ENCODE data around the gene NFKBIL1.

Gene NFKBIL1

DNA sequence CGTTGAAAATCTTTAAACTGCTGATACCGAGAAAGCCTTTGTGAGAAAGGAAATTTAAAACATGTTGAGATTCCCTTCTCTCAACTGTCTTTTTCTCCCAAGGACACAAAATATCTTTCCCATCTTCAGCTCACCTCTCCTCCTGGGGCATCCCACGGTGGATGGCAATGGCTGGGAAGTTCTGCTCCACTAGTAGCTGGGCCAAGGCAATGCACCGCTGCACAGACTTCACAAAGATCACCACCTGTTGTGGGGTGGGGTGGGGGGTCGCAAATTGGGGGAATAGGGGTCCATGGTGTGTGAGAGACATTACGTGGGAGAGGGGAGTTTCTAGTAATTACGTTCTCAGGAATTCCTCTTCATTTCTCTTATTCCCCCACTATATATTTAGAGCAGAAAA, 16.2 kb upstream of the NFKBIL1 start:
- Mint-ChIP-seq H3K27ac (no peak overlapping the region), H3K36me3 (peaks cover 50% of the 10 kb centered on the region)

DNA sequence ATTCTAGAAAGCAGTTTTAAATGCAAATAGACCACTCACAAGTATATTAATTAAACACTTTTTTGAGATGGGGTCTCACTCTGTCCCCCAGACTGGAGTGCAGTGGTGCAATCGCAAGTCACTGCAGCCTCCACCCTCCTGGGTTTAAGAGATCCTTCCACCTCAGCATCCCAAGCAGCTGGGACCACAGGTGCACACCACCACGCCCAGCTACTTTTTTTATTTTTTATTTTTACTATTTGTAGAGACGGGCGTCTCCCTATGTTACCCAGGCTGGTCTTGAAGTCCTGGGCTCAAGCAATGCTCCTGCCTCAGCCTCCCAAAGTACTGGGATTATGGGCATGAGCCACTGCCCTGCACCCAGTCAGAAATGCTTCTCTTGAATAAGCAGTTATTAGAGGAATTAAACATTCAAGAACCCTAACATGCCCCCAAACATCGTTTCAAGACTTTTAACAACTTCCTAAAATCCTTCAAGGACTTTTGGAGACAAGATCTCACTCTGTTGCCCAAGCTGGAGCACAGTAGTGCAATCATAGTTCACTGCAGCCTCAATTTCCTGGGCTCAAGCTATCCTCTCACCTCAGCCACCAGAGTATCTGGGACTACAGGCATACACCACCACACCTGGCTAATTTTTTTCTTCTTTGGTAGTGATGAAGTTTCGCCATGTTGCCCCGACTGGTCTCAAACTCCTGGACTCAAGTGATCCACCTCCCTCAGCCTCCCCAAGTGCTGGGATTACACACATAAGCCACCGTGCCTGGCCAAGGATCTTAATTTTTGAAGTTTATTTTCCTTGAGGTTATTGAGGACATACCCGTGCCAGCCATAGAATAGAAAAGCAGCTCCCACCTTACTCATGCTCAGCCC, 15.4 kb upstream of the NFKBIL1 start:
- H3K9me3 Mint-ChIP-seq, result no peaks in the 10 kb centered on the region
- no peaks in the 10 kb centered on the region for H3K27me3 Mint-ChIP-seq
- H3K27ac Mint-ChIP-seq, result no peak overlapping the region
- no peak overlapping the region for H3K4me3 Mint-ChIP-seq
- peaks cover 9% of the 10 kb centered on the region for H3K4me1 Mint-ChIP-seq
- peaks cover 55% of the 10 kb centered on the region for H3K36me3 Mint-ChIP-seq
- ATAC-seq, result no peak

More for the DNA sequence above, 16.2 kb upstream of the NFKBIL1 start:
- H3K4me3 Mint-ChIP-seq, result no peak overlapping the region
- peaks cover 9% of the 10 kb centered on the region for H3K4me1 Mint-ChIP-seq
- no peak for ATAC-seq
- no peaks in the 10 kb centered on the region for H3K27me3 Mint-ChIP-seq
- no peaks in the 10 kb centered on the region for H3K9me3 Mint-ChIP-seq

GRCh38 chr6:31532644-31533454, 14.6 kb upstream of the NFKBIL1 start:
- no peak for ATAC-seq
- H3K4me1 Mint-ChIP-seq, result peaks cover 14% of the 10 kb centered on the region
- no peaks in the 10 kb centered on the region for H3K9me3 Mint-ChIP-seq
- H3K27ac Mint-ChIP-seq, result no peak overlapping the region
- no peak overlapping the region for H3K4me3 Mint-ChIP-seq
- H3K27me3 Mint-ChIP-seq, result no peaks in the 10 kb centered on the region
- H3K36me3 Mint-ChIP-seq, result peaks cover 60% of the 10 kb centered on the region

- no peak overlapping the region for H3K4me3 Mint-ChIP-seq
- H3K9me3 Mint-ChIP-seq, result no peaks in the 10 kb centered on the region
- H3K36me3 Mint-ChIP-seq, result peaks cover 64% of the 10 kb centered on the region
- no peaks in the 10 kb centered on the region for H3K27me3 Mint-ChIP-seq
- peaks cover 17% of the 10 kb centered on the region for H3K4me1 Mint-ChIP-seq
- no peak for ATAC-seq
- no peak overlapping the region for H3K27ac Mint-ChIP-seq
Observed at GRCh38 chr6:31533455-31533841, 14.0 kb upstream of the NFKBIL1 start.

DNA sequence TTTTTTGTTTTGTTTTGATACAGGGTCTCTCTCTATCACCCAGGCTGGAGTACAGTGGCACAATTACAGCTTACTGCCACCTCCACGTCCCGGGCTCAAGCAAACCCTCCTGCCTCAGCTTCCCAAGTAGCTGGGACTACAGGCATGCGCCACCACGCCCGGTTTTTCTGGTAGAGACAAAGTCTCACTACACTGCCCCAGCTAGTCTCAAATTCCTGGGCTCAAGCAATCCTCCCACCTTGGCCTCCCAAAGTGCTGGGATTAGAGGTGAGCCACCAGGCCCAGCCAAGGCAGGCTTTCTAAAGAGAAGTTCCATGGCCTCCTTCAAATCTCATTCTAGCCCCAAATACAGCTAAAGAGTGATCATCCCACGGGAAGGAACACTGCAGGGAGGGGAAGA, 13.4 kb upstream of the NFKBIL1 start:
- no peak overlapping the region for H3K27ac Mint-ChIP-seq
- H3K9me3 Mint-ChIP-seq, result no peaks in the 10 kb centered on the region
- no peaks in the 10 kb centered on the region for H3K27me3 Mint-ChIP-seq
- H3K4me3 Mint-ChIP-seq, result no peak overlapping the region
- peaks cover 69% of the 10 kb centered on the region for H3K36me3 Mint-ChIP-seq
- H3K4me1 Mint-ChIP-seq, result peaks cover 23% of the 10 kb centered on the region
- no peak for ATAC-seq

GRCh38 chr6:31534521-31535040, 12.8 kb upstream of the NFKBIL1 start:
- Mint-ChIP-seq H3K4me3 (no peak overlapping the region), H3K9me3 (no peaks in the 10 kb centered on the region), H3K27ac (no peak overlapping the region), H3K27me3 (no peaks in the 10 kb centered on the region), H3K4me1 (peaks cover 28% of the 10 kb centered on the region), H3K36me3 (peaks cover 75% of the 10 kb centered on the region)
- no peak for ATAC-seq

DNA sequence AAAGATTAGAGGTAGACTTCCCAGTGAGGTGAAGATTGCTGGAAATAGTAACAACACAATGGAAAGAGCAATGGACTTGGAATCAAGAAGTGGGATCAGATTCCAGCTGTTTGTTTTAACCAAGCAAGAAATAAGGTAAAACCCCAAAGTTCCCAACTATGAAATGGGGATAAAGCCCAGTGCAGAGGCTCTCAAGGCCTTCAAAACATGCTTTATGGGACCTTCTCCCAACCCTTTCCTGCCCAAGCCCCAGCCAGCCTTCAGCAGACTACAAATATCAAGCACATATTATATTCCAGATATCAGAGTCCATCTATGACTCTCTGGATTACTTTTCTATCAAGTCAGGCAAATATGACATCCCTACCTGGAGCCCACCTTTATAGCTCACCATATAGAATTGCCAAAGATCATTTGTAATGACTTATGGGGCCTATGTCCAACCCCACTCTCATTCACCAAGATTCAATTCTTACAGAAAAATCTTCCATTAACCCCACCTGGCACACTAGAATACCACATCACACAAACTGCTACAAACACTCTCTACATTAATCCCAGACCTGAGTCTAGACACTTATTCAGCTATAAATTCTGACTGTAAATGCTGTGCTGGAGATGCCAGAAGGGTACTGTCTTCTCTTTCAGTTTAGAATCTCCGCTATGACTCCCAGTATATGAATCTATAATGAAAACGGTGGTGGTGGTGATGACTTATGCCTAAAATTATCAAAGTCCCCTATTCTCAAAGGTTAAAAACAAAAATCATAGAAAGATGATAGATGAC, 11.7 kb upstream of the NFKBIL1 start:
- Mint-ChIP-seq H3K4me3 (no peak overlapping the region), H3K36me3 (peaks cover 77% of the 10 kb centered on the region), H3K4me1 (peaks cover 40% of the 10 kb centered on the region), H3K27ac (no peak overlapping the region), H3K9me3 (no peaks in the 10 kb centered on the region), H3K27me3 (no peaks in the 10 kb centered on the region)
- ATAC-seq, result no peak

DNA sequence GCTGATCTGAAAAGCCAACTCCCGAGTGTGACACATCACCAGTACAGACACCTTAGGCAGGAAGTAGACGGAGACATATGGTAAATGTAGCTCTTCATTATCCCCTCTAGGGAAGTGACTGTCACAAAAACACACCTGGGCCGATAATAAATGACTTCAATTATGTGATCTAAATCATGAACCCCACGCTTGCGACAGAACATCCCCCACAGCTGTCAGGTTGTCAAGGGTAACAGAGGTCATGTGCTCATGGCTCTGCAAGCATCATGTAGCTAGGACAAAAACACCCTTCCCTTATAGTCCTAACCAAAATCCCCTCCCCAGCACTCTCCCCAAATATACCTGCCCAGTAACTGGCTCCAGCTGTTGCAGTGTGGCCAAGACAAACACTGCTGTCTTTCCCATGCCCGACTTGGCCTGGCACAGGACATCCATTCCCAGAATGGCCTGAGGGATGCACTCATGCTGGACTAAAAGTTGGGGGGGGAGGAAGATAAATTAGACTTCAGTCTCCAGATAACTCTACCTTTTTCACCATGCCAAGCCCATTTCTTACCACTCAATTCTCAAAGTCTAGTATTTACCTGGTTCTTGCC, 8.5 kb upstream of the NFKBIL1 start:
- Mint-ChIP-seq H3K4me1 (peaks cover 38% of the 10 kb centered on the region), H3K36me3 (peaks cover 67% of the 10 kb centered on the region), H3K27me3 (no peaks in the 10 kb centered on the region), H3K4me3 (peak overlapping the region; percentile 48), H3K9me3 (no peaks in the 10 kb centered on the region), H3K27ac (peak overlapping the region; percentile 92)
- no peak for ATAC-seq

DNA sequence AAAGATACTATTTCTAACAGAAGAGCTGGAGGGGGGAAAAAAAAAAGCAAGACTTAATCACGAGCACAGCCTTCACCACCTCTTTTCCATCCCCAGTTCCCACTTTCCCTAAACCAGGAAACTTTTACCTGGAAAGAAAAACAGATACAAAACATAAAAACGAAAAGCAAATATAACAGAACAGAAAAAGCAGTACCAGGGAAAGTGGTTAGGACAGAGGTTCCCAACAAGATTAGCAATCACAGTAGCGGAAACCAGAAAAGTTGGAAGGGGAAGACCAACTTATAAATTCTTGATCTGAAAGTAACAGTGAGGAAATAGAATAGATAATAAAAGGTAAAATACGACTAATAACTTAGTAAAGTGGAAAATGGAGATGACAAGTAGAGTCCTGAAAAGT, 6.8 kb upstream of the NFKBIL1 start:
- Mint-ChIP-seq H3K4me3 (peak overlapping the region; percentile 84), H3K4me1 (peaks cover 38% of the 10 kb centered on the region), H3K36me3 (peaks cover 51% of the 10 kb centered on the region), H3K27ac (peak overlapping the region; percentile 92), H3K27me3 (no peaks in the 10 kb centered on the region), H3K9me3 (no peaks in the 10 kb centered on the region)
- ATAC-seq, result no peak

GRCh38 chr6:31541059-31541657, 6.2 kb upstream of the NFKBIL1 start:
- Mint-ChIP-seq H3K27me3 (no peaks in the 10 kb centered on the region), H3K9me3 (no peaks in the 10 kb centered on the region), H3K36me3 (peaks cover 46% of the 10 kb centered on the region), H3K4me3 (peak overlapping the region; percentile 84), H3K27ac (peak overlapping the region; percentile 92), H3K4me1 (peaks cover 38% of the 10 kb centered on the region)
- peak; percentile 46 for ATAC-seq

DNA sequence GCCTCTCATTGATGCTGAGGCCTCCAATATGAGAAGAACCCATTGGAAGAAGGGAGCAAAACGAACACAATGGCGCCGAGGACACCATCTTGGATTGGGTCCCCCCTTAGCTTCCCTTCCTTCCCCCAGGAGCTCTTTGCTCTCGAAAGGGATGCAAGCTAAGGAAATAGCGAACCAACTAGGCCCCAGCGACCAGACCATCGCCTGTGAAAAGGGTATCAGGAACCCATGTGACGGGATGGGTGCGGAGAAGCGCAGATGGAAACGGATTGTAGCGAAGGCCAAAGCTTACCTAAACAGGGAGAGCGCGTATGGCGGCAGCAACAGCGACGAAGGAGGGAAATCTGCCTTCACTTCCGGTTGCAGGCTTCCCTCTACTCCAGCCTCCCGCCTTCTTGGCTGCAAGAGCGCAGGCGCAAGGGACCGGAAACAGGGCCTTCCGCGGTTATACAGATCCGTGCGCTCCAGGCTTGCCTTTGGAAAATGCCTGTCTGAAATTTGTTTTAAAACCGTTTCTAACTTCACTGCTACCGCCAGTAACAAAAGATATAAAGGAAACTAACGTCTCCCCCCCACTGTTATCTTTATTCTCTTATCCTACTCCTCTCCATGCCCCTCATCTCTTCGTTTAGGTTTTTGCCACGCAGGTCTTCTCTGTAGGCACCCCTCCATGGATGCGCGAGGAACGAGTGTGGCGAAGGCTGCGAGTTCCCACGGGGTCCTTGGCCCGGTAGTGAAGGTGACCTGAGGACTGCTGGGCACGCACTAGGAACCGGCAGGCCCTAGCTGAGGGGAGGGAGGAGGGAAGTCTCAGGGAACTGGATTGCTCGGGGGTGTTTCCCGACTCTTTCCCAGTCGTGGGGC, 5.5 kb upstream of the NFKBIL1 start, which contains the start of gene DDX39B:
Gene DDX39B (minus strand): TSS at position 346 of the 864 bp plus-strand sequence. CDS start 1,471 bp downstream, outside the sequence.
- Mint-ChIP-seq H3K4me3 (peak within 1 kb of the TSS; percentile 84), H3K9me3 (no peaks in the 10 kb centered on the region), H3K36me3 (peaks cover 40% of the 10 kb centered on the region), H3K27me3 (no peaks in the 10 kb centered on the region), H3K4me1 (peaks cover 45% of the 10 kb centered on the region), H3K27ac (peak within 1 kb of the TSS; percentile 92)
- ATAC-seq, result peak; percentile 91

DNA sequence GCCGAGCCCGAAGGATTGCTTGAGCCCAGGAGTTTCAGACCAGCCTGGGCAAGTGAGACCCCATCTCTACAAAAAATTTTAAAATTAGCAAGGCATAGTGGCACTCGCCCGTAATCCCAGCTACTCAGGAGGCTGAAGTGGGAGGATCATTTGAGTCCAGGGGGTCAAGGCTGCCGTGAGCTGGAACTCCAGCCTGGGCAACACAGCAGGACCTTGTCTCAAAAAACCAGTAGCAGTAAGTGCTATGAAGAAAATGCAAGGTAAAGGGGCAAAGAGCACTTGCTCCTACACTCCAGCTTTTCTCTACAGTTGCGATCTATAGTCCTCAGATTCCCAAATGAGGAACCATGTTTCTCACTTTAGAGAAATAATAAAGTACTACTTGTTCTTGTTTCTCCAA, 3.8 kb upstream of the NFKBIL1 start:
- H3K36me3 Mint-ChIP-seq, result peaks cover 30% of the 10 kb centered on the region
- no peaks in the 10 kb centered on the region for H3K9me3 Mint-ChIP-seq
- peaks cover 49% of the 10 kb centered on the region for H3K4me1 Mint-ChIP-seq
- ATAC-seq, result no peak
- no peak overlapping the region for H3K4me3 Mint-ChIP-seq
- no peak overlapping the region for H3K27ac Mint-ChIP-seq
- no peaks in the 10 kb centered on the region for H3K27me3 Mint-ChIP-seq

DNA sequence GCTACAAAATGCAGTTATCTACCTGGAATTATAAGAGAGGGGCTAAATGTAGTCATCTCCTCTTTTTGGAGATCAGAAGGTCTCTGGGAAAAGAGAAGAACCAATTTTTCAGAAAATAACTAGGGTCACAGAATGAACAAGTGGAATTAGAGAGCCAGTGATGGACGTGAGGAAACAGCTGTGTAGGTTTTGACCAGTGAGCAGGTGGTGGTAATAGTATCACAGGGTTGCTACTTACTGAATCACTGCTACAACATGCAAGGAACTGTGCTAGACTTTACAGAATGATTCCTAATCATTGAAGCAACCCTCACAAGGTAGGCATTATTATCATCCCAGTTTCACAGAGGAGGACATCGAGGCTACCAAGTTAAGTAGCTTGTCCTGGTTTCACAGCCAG, 2.7 kb upstream of the NFKBIL1 start:
- Mint-ChIP-seq H3K9me3 (no peaks in the 10 kb centered on the region), H3K4me1 (peaks cover 47% of the 10 kb centered on the region), H3K27me3 (no peaks in the 10 kb centered on the region), H3K4me3 (no peak overlapping the region), H3K27ac (no peak overlapping the region), H3K36me3 (peaks cover 19% of the 10 kb centered on the region)
- no peak for ATAC-seq

All from stimulated activated memory B cell treated with anti-CD40 and anti-IgM and Interleukin-4, amounts not matched to agents 10 μg/mL and 1 μg/mL and 100 μg/mL, for 72 hours (primary cell).